ENCODE results near the gene APBB2.

The APBB2 gene

DNA sequence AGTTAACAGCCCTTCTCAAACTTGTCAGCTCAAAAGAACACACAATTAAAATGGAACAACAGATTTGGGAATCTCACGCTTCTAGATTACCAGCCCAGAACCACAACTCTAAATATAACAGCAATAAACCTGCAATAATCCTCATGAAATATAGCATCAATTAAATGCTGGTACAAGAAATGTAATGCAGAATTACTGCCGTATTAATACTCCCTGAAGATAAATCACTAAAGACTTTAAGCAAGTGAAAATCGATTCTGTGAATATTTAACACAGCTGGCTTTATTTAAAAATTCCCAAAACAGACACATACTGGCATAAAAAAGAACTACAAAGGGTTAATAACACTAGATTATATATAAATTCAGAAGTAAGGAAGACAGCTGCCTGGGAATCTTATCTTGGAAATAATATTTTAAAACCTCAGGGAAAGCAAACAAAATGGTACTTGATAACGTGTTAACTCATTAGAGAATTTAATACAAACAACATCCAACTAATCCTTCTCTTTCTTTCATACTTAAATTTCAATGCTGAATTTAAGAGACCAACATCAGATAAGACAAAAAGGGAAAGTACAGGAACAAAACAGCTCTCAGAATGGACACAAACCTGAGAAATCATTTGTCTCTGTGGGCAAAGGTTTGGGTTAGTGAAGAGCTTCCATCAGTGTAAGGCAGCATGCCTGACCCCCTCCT is 34.7 kb downstream of the APBB2 start:
- Histone ChIP-seq H3K4me1 (ENCODE audit: control insufficient read depth, insufficient read depth, low read length, poor library complexity, severe bottlenecking) (no peaks in the 10 kb centered on the region), H3K27ac (ENCODE audit: insufficient read depth, low read length, poor library complexity, severe bottlenecking) (no peak overlapping the region)

GRCh38 chr4:41178372-41179370 is 35.7 kb downstream of the APBB2 start:
- Histone ChIP-seq H3K4me1 (ENCODE audit: control insufficient read depth, insufficient read depth, low read length, poor library complexity, severe bottlenecking) (no peaks in the 10 kb centered on the region), H3K9me3 (ENCODE audit: control insufficient read depth, low read length) (no peaks in the 10 kb centered on the region), H3K27ac (ENCODE audit: insufficient read depth, low read length, poor library complexity, severe bottlenecking) (no peak overlapping the region), H3K27me3 (replicated peaks; ENCODE audit: control insufficient read depth, insufficient read depth, low read length, poor library complexity, severe bottlenecking) (no peaks in the 10 kb centered on the region), H3K36me3 (ENCODE audit: control insufficient read depth, insufficient read depth, low read length) (no peaks in the 10 kb centered on the region), H3K4me3 (ENCODE audit: insufficient read depth, low read depth, low read length, poor library complexity, severe bottlenecking) (no peak overlapping the region)
- DNase-seq, result no peak

More for the DNA sequence above, 34.7 kb downstream of the APBB2 start:
- Histone ChIP-seq H3K9me3 (ENCODE audit: control insufficient read depth, low read length) (no peaks in the 10 kb centered on the region), H3K27me3 (replicated peaks; ENCODE audit: control insufficient read depth, insufficient read depth, low read length, poor library complexity, severe bottlenecking) (no peaks in the 10 kb centered on the region), H3K36me3 (ENCODE audit: control insufficient read depth, insufficient read depth, low read length) (no peaks in the 10 kb centered on the region), H3K4me3 (ENCODE audit: insufficient read depth, low read depth, low read length, poor library complexity, severe bottlenecking) (no peak overlapping the region)
- DNase-seq, result no peak

GRCh38 chr4:41177016-41177415 is 37.3 kb downstream of the APBB2 start:
- no peak overlapping the region for H3K4me3 ChIP-seq (ENCODE audit: insufficient read depth, low read depth, low read length, poor library complexity, severe bottlenecking)

GRCh38 chr4:41176340-41176739 is 38.0 kb downstream of the APBB2 start:
- no peak for DNase-seq
- no peaks in the 10 kb centered on the region for H3K9me3 ChIP-seq (ENCODE audit: control insufficient read depth, low read length)
- no peaks in the 10 kb centered on the region for H3K4me1 ChIP-seq (ENCODE audit: control insufficient read depth, insufficient read depth, low read length, poor library complexity, severe bottlenecking)
- H3K27ac ChIP-seq (ENCODE audit: insufficient read depth, low read length, poor library complexity, severe bottlenecking), result no peak overlapping the region
- no peaks in the 10 kb centered on the region for H3K27me3 ChIP-seq (replicated peaks; ENCODE audit: control insufficient read depth, insufficient read depth, low read length, poor library complexity, severe bottlenecking)
- H3K4me3 ChIP-seq (ENCODE audit: insufficient read depth, low read depth, low read length, poor library complexity, severe bottlenecking), result no peak overlapping the region
- H3K36me3 ChIP-seq (ENCODE audit: control insufficient read depth, insufficient read depth, low read length), result no peaks in the 10 kb centered on the region

More at GRCh38 chr4:41177016-41177415, 37.3 kb downstream of the APBB2 start:
- H3K9me3 ChIP-seq (ENCODE audit: control insufficient read depth, low read length), result no peaks in the 10 kb centered on the region
- H3K4me1 ChIP-seq (ENCODE audit: control insufficient read depth, insufficient read depth, low read length, poor library complexity, severe bottlenecking), result no peaks in the 10 kb centered on the region
- H3K27ac ChIP-seq (ENCODE audit: insufficient read depth, low read length, poor library complexity, severe bottlenecking), result no peak overlapping the region
- no peaks in the 10 kb centered on the region for H3K36me3 ChIP-seq (ENCODE audit: control insufficient read depth, insufficient read depth, low read length)
- H3K27me3 ChIP-seq (replicated peaks; ENCODE audit: control insufficient read depth, insufficient read depth, low read length, poor library complexity, severe bottlenecking), result no peaks in the 10 kb centered on the region
- no peak for DNase-seq

DNA sequence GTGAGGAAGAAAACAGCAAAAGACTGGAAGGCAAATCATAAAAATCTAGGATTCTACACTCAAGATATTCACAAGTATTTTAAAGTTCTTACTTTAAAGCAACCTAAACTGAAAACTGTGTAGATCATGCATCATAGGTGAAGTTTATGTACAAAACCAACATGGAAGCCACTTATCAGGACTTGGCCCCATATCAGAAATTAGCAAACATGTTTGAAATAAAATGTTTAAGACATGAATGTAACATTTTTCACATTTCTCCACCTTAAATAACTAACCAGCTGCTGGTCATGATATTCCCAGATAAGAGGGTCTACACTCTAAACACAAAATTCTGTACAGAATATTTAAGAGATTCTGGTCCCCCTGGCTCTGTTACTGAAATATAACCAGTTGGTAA is 38.5 kb downstream of the APBB2 start:
- H3K36me3 ChIP-seq (ENCODE audit: control insufficient read depth, insufficient read depth, low read length), result no peaks in the 10 kb centered on the region
- no peak overlapping the region for H3K4me3 ChIP-seq (ENCODE audit: insufficient read depth, low read depth, low read length, poor library complexity, severe bottlenecking)
- no peaks in the 10 kb centered on the region for H3K27me3 ChIP-seq (replicated peaks; ENCODE audit: control insufficient read depth, insufficient read depth, low read length, poor library complexity, severe bottlenecking)
- DNase-seq, result no peak
- no peak overlapping the region for H3K27ac ChIP-seq (ENCODE audit: insufficient read depth, low read length, poor library complexity, severe bottlenecking)
- no peaks in the 10 kb centered on the region for H3K4me1 ChIP-seq (ENCODE audit: control insufficient read depth, insufficient read depth, low read length, poor library complexity, severe bottlenecking)
- H3K9me3 ChIP-seq (ENCODE audit: control insufficient read depth, low read length), result no peaks in the 10 kb centered on the region

DNA sequence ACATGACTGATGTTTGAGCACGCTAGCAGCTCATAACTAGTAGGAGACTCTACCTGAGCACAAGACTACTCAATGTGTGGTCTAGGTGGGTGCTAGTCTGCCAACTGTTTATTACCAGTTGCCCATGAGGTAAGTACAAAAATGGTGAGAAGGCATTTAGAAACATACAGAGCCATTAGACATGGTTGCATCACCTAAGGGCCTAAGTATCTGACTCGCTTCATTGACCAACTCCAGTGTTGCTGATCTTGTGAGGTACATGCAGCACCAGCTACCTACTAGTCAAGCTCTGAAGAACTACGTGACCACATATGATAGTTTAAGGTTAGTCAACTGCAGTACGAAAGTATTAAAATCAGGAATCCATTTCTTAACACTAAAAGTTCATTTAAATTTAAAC is 39.9 kb downstream of the APBB2 start:
- H3K27ac ChIP-seq (ENCODE audit: insufficient read depth, low read length, poor library complexity, severe bottlenecking), result no peak overlapping the region
- H3K9me3 ChIP-seq (ENCODE audit: control insufficient read depth, low read length), result no peaks in the 10 kb centered on the region
- no peak overlapping the region for H3K4me3 ChIP-seq (ENCODE audit: insufficient read depth, low read depth, low read length, poor library complexity, severe bottlenecking)
- H3K36me3 ChIP-seq (ENCODE audit: control insufficient read depth, insufficient read depth, low read length), result no peaks in the 10 kb centered on the region
- no peak for DNase-seq
- no peaks in the 10 kb centered on the region for H3K27me3 ChIP-seq (replicated peaks; ENCODE audit: control insufficient read depth, insufficient read depth, low read length, poor library complexity, severe bottlenecking)
- no peaks in the 10 kb centered on the region for H3K4me1 ChIP-seq (ENCODE audit: control insufficient read depth, insufficient read depth, low read length, poor library complexity, severe bottlenecking)

DNA sequence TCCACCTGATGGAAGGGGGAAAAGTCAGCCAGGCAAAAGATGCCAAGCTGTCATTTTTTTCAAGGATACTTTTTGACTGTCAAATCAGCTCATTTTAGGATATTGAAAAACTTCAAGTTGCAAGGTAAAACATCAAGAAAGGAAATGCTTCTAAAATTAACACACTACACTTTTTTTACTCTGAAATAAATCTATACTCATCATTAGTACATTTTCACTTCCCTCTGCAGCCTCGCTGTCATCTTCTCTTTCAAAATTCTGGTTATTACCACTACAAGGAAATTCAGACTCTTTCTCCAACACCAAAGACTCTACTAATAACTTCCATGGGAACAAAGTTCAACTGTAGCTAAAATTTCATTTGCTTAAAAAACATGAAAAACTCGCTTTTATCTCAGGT is 41.6 kb downstream of the APBB2 start:
- Histone ChIP-seq H3K9me3 (ENCODE audit: control insufficient read depth, low read length) (no peaks in the 10 kb centered on the region), H3K36me3 (ENCODE audit: control insufficient read depth, insufficient read depth, low read length) (no peaks in the 10 kb centered on the region), H3K27me3 (replicated peaks; ENCODE audit: control insufficient read depth, insufficient read depth, low read length, poor library complexity, severe bottlenecking) (no peaks in the 10 kb centered on the region), H3K4me1 (ENCODE audit: control insufficient read depth, insufficient read depth, low read length, poor library complexity, severe bottlenecking) (no peaks in the 10 kb centered on the region), H3K27ac (ENCODE audit: insufficient read depth, low read length, poor library complexity, severe bottlenecking) (no peak overlapping the region), H3K4me3 (ENCODE audit: insufficient read depth, low read depth, low read length, poor library complexity, severe bottlenecking) (no peak overlapping the region)
- DNase-seq, result no peak

- DNase-seq, result no peak
- H3K4me1 ChIP-seq (ENCODE audit: control insufficient read depth, insufficient read depth, low read length, poor library complexity, severe bottlenecking), result no peaks in the 10 kb centered on the region
- no peaks in the 10 kb centered on the region for H3K36me3 ChIP-seq (ENCODE audit: control insufficient read depth, insufficient read depth, low read length)
- no peak overlapping the region for H3K4me3 ChIP-seq (ENCODE audit: insufficient read depth, low read depth, low read length, poor library complexity, severe bottlenecking)
- no peak overlapping the region for H3K27ac ChIP-seq (ENCODE audit: insufficient read depth, low read length, poor library complexity, severe bottlenecking)
- no peaks in the 10 kb centered on the region for H3K9me3 ChIP-seq (ENCODE audit: control insufficient read depth, low read length)
- no peaks in the 10 kb centered on the region for H3K27me3 ChIP-seq (replicated peaks; ENCODE audit: control insufficient read depth, insufficient read depth, low read length, poor library complexity, severe bottlenecking)
Measured at GRCh38 chr4:41169256-41169800, 45.0 kb downstream of the APBB2 start.

DNA sequence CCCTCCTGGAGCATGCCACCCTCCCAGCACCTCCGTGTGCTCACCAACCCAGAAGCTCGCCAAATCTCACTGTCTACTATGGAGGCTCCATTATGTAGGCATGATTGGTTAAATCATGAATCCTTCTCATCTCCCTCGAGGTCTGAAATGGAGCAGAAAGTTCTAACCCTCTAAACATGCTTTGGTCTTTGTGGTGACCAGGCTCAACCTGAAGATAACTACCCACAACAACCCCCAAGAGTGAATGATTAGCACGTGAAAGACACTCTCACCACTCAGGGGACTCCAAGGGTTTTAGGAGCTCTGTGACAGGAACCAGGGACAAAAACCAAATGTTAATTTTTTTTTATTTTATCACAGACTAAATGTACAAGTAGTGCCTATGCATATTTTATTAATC is 47.2 kb downstream of the APBB2 start:
- Histone ChIP-seq H3K27me3 (replicated peaks; ENCODE audit: control insufficient read depth, insufficient read depth, low read length, poor library complexity, severe bottlenecking) (no peaks in the 10 kb centered on the region), H3K9me3 (ENCODE audit: control insufficient read depth, low read length) (no peaks in the 10 kb centered on the region), H3K27ac (ENCODE audit: insufficient read depth, low read length, poor library complexity, severe bottlenecking) (no peak overlapping the region), H3K36me3 (ENCODE audit: control insufficient read depth, insufficient read depth, low read length) (no peaks in the 10 kb centered on the region), H3K4me1 (ENCODE audit: control insufficient read depth, insufficient read depth, low read length, poor library complexity, severe bottlenecking) (no peaks in the 10 kb centered on the region), H3K4me3 (ENCODE audit: insufficient read depth, low read depth, low read length, poor library complexity, severe bottlenecking) (no peak overlapping the region)
- DNase-seq, result no peak

DNA sequence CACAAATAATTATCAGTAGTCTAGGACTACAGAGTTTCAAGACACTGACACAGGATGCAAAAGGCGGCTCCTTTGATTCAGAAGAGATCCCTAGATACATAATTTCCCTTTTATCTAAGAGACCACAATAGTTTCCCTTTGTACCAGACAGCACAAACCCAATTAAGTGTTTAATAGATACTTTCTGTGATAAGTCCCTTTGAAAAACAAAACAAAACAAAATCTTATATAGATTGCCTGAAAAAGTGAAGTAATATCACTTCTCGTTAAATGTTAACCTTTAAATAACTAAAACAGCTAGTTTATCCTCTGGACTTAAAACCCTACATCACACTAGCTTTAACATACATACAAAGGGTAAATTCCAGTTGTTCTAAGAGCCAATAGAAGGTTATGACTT is 49.9 kb downstream of the APBB2 start:
- H3K27ac ChIP-seq (ENCODE audit: insufficient read depth, low read length, poor library complexity, severe bottlenecking), result no peak overlapping the region
- no peaks in the 10 kb centered on the region for H3K27me3 ChIP-seq (replicated peaks; ENCODE audit: control insufficient read depth, insufficient read depth, low read length, poor library complexity, severe bottlenecking)
- no peaks in the 10 kb centered on the region for H3K9me3 ChIP-seq (ENCODE audit: control insufficient read depth, low read length)
- no peak for DNase-seq
- H3K4me3 ChIP-seq (ENCODE audit: insufficient read depth, low read depth, low read length, poor library complexity, severe bottlenecking), result no peak overlapping the region
- no peaks in the 10 kb centered on the region for H3K36me3 ChIP-seq (ENCODE audit: control insufficient read depth, insufficient read depth, low read length)
- H3K4me1 ChIP-seq (ENCODE audit: control insufficient read depth, insufficient read depth, low read length, poor library complexity, severe bottlenecking), result no peaks in the 10 kb centered on the region
